Thoracic aorta (tissue), 2 donors: ENCODE results near the gene EEF2K. TPM values are rescaled to one million over a fixed set of nuclear protein-coding genes. Genes with fewer than 3 reads are reported as not detected.

Source experiments
- ATAC-seq: fragments of 150-250 bp; one replicate; pipeline ENCODE4 v1.8.0; 2017; ENCODE audit warnings: low read depth; ENCODE audit not compliant: insufficient number of reproducible peaks, low FRiP score
- DNase-seq: peaks from one replicate; pipeline ENCODE4 v3.0.0-alpha.2; 2020; ENCODE audit warnings: low spot score
- H3K27ac ChIP-seq, 2 donors: fragments of 200-600 bp; sonication (generic); 1 replicate in 1 of 2; 2 replicates in 1 of 2; pipeline ENCODE4 v1.5.1; 2016; ENCODE audit warnings: mild to moderate bottlenecking in 2 of 2, moderate library complexity in 2 of 2
- H3K27me3 ChIP-seq: fragments of 200-600 bp; sonication (generic); replicated peaks from 2 replicates; pipeline ENCODE4 v1.6.0; 2016; ENCODE audit warnings: mild to moderate bottlenecking; ENCODE audit not compliant: insufficient read depth
- H3K36me3 ChIP-seq: fragments of 200-600 bp; sonication (generic); one replicate; pipeline ENCODE4 v1.5.1; 2016
- H3K4me1 ChIP-seq, 2 donors: fragments of 200-600 bp; sonication (generic); 1 replicate in 1 of 2; 2 replicates in 1 of 2; pipeline versions ENCODE4 v1.5.1 to v1.6.0; 2016; ENCODE audit warnings: low read depth in 2 of 2, mild to moderate bottlenecking in 1 of 2; ENCODE audit not compliant: control insufficient read depth in 1 of 2
- H3K4me3 ChIP-seq: fragments of 200-600 bp; sonication (generic); 2 replicates; pipeline ENCODE4 v1.5.1; 2016; ENCODE audit warnings: mild to moderate bottlenecking
- H3K9me3 ChIP-seq: fragments of 200-600 bp; sonication (generic); 2 replicates; pipeline ENCODE4 v1.5.1; 2016
- CTCF ChIP-seq: fragments of 200-600 bp; sonication (generic); IDR thresholded peaks from one replicate; pipeline ENCODE4 v1.5.1; 2019; ENCODE audit warnings: antibody characterized with exemption
- total RNA-seq, 2 donors: library from RNA; depleted of rRNA; stranded (reverse); fragments of >200 nt; gene quantifications; one replicate each; pipeline versions ENCODE4 v1.1.0 to v1.2.3, GENCODE V29; 2016

EEF2K gene
- total RNA-seq, 2 donors from 2014 or later, result 35.1 to 38.2 TPM

GRCh38 chr16:22184615-22184968, 21.5 kb upstream of the EEF2K start:
- Histone ChIP-seq H3K36me3 (no peaks in the 10 kb centered on the region), H3K27me3 (no peaks in the 10 kb centered on the region), H3K4me3 (no peak overlapping the region), H3K4me1 (peaks cover 7 to 13% of the 10 kb centered on the region in 2 donors), H3K27ac (no peak overlapping the region), H3K9me3 (no peaks in the 10 kb centered on the region)
- no peak for DNase-seq
- ATAC-seq, result no peak
- no peak for TF ChIP-seq CTCF

GRCh38 chr16:22186517-22186916, 19.6 kb upstream of the EEF2K start:
- Histone ChIP-seq H3K4me3 (no peak overlapping the region), H3K9me3 (no peaks in the 10 kb centered on the region), H3K27ac (no peak overlapping the region), H3K36me3 (no peaks in the 10 kb centered on the region), H3K27me3 (no peaks in the 10 kb centered on the region), H3K4me1 (peaks cover 8 to 16% of the 10 kb centered on the region in 2 donors)
- ATAC-seq, result no peak
- TF ChIP-seq CTCF, result no peak
- DNase-seq, result no peak

GRCh38 chr16:22188267-22188594, 17.8 kb upstream of the EEF2K start:
- Histone ChIP-seq H3K27me3 (no peaks in the 10 kb centered on the region), H3K4me3 (no peak overlapping the region), H3K9me3 (no peaks in the 10 kb centered on the region), H3K4me1 (peaks cover 15 to 30% of the 10 kb centered on the region in 2 donors), H3K36me3 (no peaks in the 10 kb centered on the region), H3K27ac (no peak overlapping the region)
- TF ChIP-seq CTCF, result no peak
- ATAC-seq, result no peak
- DNase-seq, result no peak

- no peak for ATAC-seq
- H3K4me3 ChIP-seq, result peak overlapping the region; percentile 79
- H3K9me3 ChIP-seq, result no peaks in the 10 kb centered on the region
- H3K4me1 ChIP-seq, result peaks cover 15 to 30% of the 10 kb centered on the region in 2 donors
- peak; percentile 21 for DNase-seq
- no peaks in the 10 kb centered on the region for H3K27me3 ChIP-seq
- no peaks in the 10 kb centered on the region for H3K36me3 ChIP-seq
- peak overlapping the region; percentile 62 for H3K27ac ChIP-seq
- TF ChIP-seq CTCF, result peak; percentile 80
Measured at GRCh38 chr16:22188595-22189442, 17.3 kb upstream of the EEF2K start.

- no peak for TF ChIP-seq CTCF
- no peak for ATAC-seq
- no peaks in the 10 kb centered on the region for H3K36me3 ChIP-seq
- peak overlapping the region; percentile 79 for H3K4me3 ChIP-seq
- no peaks in the 10 kb centered on the region for H3K9me3 ChIP-seq
- H3K27me3 ChIP-seq, result no peaks in the 10 kb centered on the region
- peak overlapping the region; percentile 62 for H3K27ac ChIP-seq
- peaks cover 15 to 30% of the 10 kb centered on the region in 2 donors for H3K4me1 ChIP-seq
- no peak for DNase-seq
Measured at GRCh38 chr16:22189473-22190080, 16.5 kb upstream of the EEF2K start.
